ENCODE measurements around the gene BAHCC1.

GRCh38 chr17:81479175-81480071 is 84.2 kb downstream of the BAHCC1 start:
- TF ChIP-seq YY1 (IDR thresholded peaks at IDR 0.05; ENCODE audit: insufficient read depth, insufficient read length) (no peak), ZNF274 (IDR thresholded peaks at IDR 0.05; ENCODE audit: low read depth, low read length) (no peak), SUZ12 (IDR thresholded peaks at IDR 0.05; ENCODE audit: extremely low read depth, insufficient read depth, insufficient read length) (no peak)

Data from NT2/D1 (cell line).